Spleen (tissue), 11 donors: ENCODE data around the gene DPEP2. TPM values are rescaled to one million over a fixed set of nuclear protein-coding genes. Genes with fewer than 3 reads are reported as not detected.

Experiments
- DNase-seq: peaks from one replicate; pipeline ENCODE4 v3.0.0-alpha.2; 2020
- H3K27ac ChIP-seq, 8 donors: fragments of 200-600 bp; sonication (generic) in 7 of 8; 1 replicate in 4 of 8; 2 replicates in 4 of 8; pipeline versions ENCODE4 v1.5.0 to v1.8.0; 2016 to 2021; ENCODE audit warnings: inconsistent platforms in 4 of 8, mild to moderate bottlenecking in 4 of 8, moderate library complexity in 1 of 8
- H3K27me3 ChIP-seq, 7 donors: fragments of 200-600 bp; sonication (generic) in 6 of 7; replicated peaks in 1 of 7; 1 replicate in 4 of 7; 2 replicates in 3 of 7; pipeline versions ENCODE4 v1.5.0 to v1.8.0; 2016 to 2021; ENCODE audit warnings: inconsistent platforms in 3 of 7, mild to moderate bottlenecking in 1 of 7
- H3K36me3 ChIP-seq, 6 donors: fragments of 200-600 bp; sonication (generic) in 5 of 6; 1 replicate in 4 of 6; 2 replicates in 2 of 6; pipeline versions ENCODE4 v1.5.0 to v1.8.0; 2016 to 2021; ENCODE audit warnings: inconsistent platforms in 2 of 6
- H3K4me1 ChIP-seq, 6 donors: fragments of 200-600 bp; sonication (generic) in 5 of 6; 1 replicate in 3 of 6; 2 replicates in 3 of 6; pipeline versions ENCODE4 v1.5.0 to v1.8.0; 2016 to 2021; ENCODE audit warnings: inconsistent platforms in 3 of 6
- H3K4me3 ChIP-seq, 8 donors: fragments of 200-600 bp; sonication (generic) in 7 of 8; 1 replicate in 4 of 8; 2 replicates in 4 of 8; pipeline versions ENCODE4 v1.5.0 to v1.8.0; 2016 to 2021; ENCODE audit warnings: inconsistent platforms in 4 of 8, mild to moderate bottlenecking in 4 of 8, moderate library complexity in 2 of 8
- H3K9me3 ChIP-seq, 8 donors: fragments of 200-600 bp; sonication (generic) in 7 of 8; 1 replicate in 4 of 8; 2 replicates in 4 of 8; pipeline versions ENCODE4 v1.5.0 to v1.8.0; 2016 to 2021; ENCODE audit warnings: inconsistent platforms in 4 of 8
- POLR2A ChIP-seq, 3 donors: fragments of 450-650 bp; IDR thresholded peaks; one replicate each; pipeline ENCODE4 v1.5.1; 2017; ENCODE audit warnings: antibody characterized with exemption in 3 of 3, mild to moderate bottlenecking in 1 of 3
- POLR2AphosphoS5 ChIP-seq, 3 donors: sonication (generic); formaldehyde crosslinking; IDR thresholded peaks; one replicate each; pipeline ENCODE4 v1.5.1; 2017; ENCODE audit warnings: antibody characterized with exemption in 3 of 3
- WGBS, 5 donors: extraction: QIAGEN DNeasy Blood & Tissue Kit in 3 of 5; methylation state at CpG; one replicate each; pipeline versions ENCODE4 v1.1.5 to v1.1.7; 2013 to 2018; 5-methylcytosine and 5-hydroxymethylcytosine counted together
- intact Hi-C: fragments of 100-400 bp; cut with DNase I; formaldehyde crosslinking; loops from one replicate; pipeline ENCODE4 v1.15.0; 2023; ENCODE audit warnings: low total_unique reads
- polyA plus RNA-seq, 3 donors: library from polyadenylated mRNA; stranded (reverse); fragments of 200-250 nt; gene quantifications; one replicate each; pipeline ENCODE4 v1.2.1, GENCODE V29; 2013
- total RNA-seq, 7 donors: library from RNA; depleted of rRNA in 3 of 7; stranded (reverse); fragments of >200 nt in 3 of 7; fragmentation: NEBNext Ultra II Directional in 4 of 7; extraction: Animal tissue kit (Norgen Biotek cat#: 25700) in 4 of 7; gene quantifications; one replicate each; pipeline versions ENCODE4 v1.1.0 to v1.2.1, GENCODE V29; 2016 to 2021
- TF ChIP-seq, protein P1 (sequence below), 11 experiments: fragments of 200-600 bp in 7 of 11; fragments of 450-650 bp in 4 of 11; sonication (generic) in 4 of 11; IDR thresholded peaks in 8 of 11; conservative IDR thresholded peaks in 3 of 11; 1 replicate in 7 of 11; 2 replicates in 4 of 11; pipeline versions ENCODE4 v1.4.0 to v1.8.0; 2016 to 2021; ENCODE audit warnings: antibody characterized with exemption in 11 of 11, inconsistent platforms in 4 of 11, mild to moderate bottlenecking in 1 of 11
- donor health status: healthy with polysubstance abuse.
- donor health status: DM: no; HTN: no; CAD: no; lungs with moderate emphysema.
- donor health status: DM: no; HTN: no; CAD: no.
- donor health status: Bipolar disorder and iron deficiency.
- donor health status: healthy.
- donor health status: DM: no; HTN: no; CAD: no.
- donor health status: DM: yes; HTN: yes; CAD: no.

The DPEP2 gene
- total and polyA plus RNA-seq, 10 donors = 18.6 to 79.6 (median 29.3) TPM

DNA sequence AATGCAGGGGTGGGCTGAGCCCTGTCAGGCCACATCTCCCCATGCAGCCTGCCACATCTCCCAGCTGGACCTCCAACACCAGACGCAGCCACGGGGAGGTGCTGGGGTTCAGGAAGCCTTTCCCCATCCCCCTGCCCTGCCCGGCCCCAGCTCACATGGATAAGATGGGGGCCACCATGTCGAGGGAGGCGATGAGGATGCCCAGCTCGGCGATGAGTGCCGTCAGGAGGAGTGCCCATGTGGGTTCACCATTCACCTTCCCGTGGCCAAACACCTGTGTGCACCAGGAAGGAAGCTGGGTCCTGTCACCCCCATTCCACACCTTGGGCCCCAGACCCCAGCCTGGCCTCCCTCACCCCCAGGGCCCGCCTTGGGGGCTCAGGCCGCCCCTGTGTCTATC, 49.6 kb downstream of the DPEP2 start:
- whole genome bisulfite sequencing, 5 donors = 86 to 95% (median 92%) methylated on average over 11 of the region's 11 CpGs
- peak; percentile 61 for DNase-seq

DNA sequence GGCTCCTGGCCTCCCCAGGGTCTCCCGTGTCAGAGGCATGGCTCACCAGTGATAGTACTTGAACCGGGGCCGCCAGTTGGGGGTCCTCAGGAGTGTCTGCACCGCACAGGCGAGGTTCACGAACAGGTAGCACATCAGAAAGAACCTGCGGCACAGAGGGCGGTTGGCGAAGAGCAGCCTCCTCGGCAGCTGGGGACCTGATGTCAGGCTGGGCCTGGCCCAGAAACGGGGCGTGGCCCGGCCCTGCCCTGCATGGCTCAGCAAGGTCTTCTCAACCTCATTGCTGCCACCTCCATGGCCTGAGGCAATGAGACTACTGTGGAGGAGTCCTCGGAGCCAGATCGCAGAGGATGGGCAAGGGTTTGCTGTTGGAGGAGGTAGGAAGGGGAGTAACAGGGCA, 51.3 kb downstream of the DPEP2 start:
- TF ChIP-seq POLR2AphosphoS5 (IDR thresholded peaks at IDR 0.05) = peak in 1 of 3 donors; percentile 25
- TF ChIP-seq POLR2A (IDR thresholded peaks at IDR 0.05) = no peak
- WGBS, 5 donors = 92 to 98% (median 95%) methylated on average over 6 to 15 of the region's 15 CpGs
- Histone ChIP-seq H3K9me3 (no peaks in the 10 kb centered on the region), H3K4me1 (peaks cover 0 to 38% (median 10%) of the 10 kb centered on the region in 6 donors), H3K27me3 (no peaks in the 10 kb centered on the region), H3K4me3 (no peak overlapping the region), H3K27ac (no peak overlapping the region), H3K36me3 (peaks cover 0 to 100% (median 74%) of the 10 kb centered on the region in 6 donors)
- no peak for DNase-seq
- intact Hi-C loops = no loop called here

More for the DNA sequence above, 49.6 kb downstream of the DPEP2 start:
- intact Hi-C loops = no loop called here
- Histone ChIP-seq H3K4me3 (no peak overlapping the region), H3K9me3 (no peaks in the 10 kb centered on the region), H3K4me1 (peaks cover 0 to 26% (median 4%) of the 10 kb centered on the region in 6 donors), H3K36me3 (peaks cover 0 to 100% (median 83%) of the 10 kb centered on the region in 6 donors), H3K27ac (no peak overlapping the region), H3K27me3 (no peaks in the 10 kb centered on the region)
- TF ChIP-seq POLR2AphosphoS5 (IDR thresholded peaks at IDR 0.05) = peak in 2 of 3 donors; percentile 16 to 31
- TF ChIP-seq POLR2A (IDR thresholded peaks at IDR 0.05) = no peak
- TF ChIP-seq, protein P1, sequence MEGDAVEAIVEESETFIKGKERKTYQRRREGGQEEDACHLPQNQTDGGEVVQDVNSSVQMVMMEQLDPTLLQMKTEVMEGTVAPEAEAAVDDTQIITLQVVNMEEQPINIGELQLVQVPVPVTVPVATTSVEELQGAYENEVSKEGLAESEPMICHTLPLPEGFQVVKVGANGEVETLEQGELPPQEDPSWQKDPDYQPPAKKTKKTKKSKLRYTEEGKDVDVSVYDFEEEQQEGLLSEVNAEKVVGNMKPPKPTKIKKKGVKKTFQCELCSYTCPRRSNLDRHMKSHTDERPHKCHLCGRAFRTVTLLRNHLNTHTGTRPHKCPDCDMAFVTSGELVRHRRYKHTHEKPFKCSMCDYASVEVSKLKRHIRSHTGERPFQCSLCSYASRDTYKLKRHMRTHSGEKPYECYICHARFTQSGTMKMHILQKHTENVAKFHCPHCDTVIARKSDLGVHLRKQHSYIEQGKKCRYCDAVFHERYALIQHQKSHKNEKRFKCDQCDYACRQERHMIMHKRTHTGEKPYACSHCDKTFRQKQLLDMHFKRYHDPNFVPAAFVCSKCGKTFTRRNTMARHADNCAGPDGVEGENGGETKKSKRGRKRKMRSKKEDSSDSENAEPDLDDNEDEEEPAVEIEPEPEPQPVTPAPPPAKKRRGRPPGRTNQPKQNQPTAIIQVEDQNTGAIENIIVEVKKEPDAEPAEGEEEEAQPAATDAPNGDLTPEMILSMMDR (IDR thresholded peaks at IDR 0.05 in 8 of 11, conservative IDR thresholded peaks at IDR 0.05 in 3 of 11) = no peak

DNA sequence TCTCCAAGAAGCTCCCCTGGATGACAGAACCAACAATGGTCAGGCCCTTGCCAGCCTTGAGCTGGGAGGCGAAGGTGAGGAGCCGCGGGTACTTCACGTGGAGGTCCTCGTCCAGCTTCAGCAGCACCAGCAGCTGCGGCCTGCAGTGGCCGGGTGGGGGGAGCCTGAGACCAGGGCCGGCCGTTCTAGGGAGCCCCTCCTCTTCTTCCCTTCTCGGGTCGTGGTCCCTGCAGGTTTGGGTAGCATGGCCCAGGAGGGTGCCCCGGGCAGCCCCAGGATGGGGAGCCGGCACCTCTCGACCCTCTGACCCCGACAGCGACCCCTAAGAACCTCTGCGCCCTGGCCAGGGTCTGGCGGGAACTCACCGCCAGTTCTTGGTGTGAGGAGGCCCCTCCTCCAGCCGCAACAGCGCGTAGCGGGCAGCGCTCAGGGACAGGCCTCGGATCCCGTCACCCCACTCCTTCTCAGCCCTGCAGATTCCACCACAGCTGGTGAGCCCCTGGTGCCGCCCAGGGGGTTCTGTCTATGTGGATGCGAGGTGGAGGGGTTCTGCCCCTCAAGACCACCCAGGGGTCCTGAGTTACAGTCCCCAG, 52.2 kb downstream of the DPEP2 start:
- no peak overlapping the region for H3K4me3 ChIP-seq
- DNase-seq = no peak
- intact Hi-C loops = no loop called here
- TF ChIP-seq POLR2A (IDR thresholded peaks at IDR 0.05) (no peak), POLR2AphosphoS5 (IDR thresholded peaks at IDR 0.05) (peak in 1 of 3 donors; percentile 6)
- TF ChIP-seq, protein P1 (IDR thresholded peaks at IDR 0.05 in 8 of 11, conservative IDR thresholded peaks at IDR 0.05 in 3 of 11) = no peak
- H3K4me1 ChIP-seq = peaks cover 0 to 45% (median 10%) of the 10 kb centered on the region in 6 donors
- H3K27me3 ChIP-seq = no peaks in the 10 kb centered on the region
- H3K9me3 ChIP-seq = no peaks in the 10 kb centered on the region
- 88 to 100% (median 94%) methylated on average over 3 to 28 of the region's 28 CpGs for WGBS, 5 donors
- H3K36me3 ChIP-seq = peaks cover 0 to 100% (median 72%) of the 10 kb centered on the region in 6 donors
- peak overlapping the region in 2 of 8 donors; percentile 11 to 27 for H3K27ac ChIP-seq

DNA sequence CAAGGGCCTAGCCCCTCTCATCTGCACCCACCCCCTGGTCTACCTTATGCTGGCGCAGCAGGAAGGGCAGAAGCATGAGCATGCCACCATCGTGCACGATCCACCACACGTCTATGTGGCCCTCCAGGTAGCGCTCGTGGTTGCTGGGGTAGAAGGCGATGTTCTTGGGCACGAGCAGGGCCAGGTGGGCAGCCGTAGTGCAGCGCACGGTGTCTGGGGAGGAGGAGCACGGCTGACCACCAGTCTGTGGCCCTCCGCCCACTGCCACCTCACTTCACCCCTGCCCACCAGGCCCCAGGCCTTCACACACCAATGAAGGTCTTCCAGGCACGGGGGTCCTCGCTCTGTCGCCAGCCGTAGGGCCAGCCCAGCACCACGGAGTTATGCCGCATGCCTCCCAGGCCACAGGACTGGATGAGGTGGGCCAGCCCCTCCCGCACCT, 53.1 kb downstream of the DPEP2 start:
- TF ChIP-seq POLR2A (IDR thresholded peaks at IDR 0.05) = no peak
- TF ChIP-seq POLR2AphosphoS5 (IDR thresholded peaks at IDR 0.05) = peak in 1 of 3 donors; percentile 50
- H3K27me3 ChIP-seq = no peaks in the 10 kb centered on the region
- 94 to 98% (median 95%) methylated on average over 8 to 20 of the region's 20 CpGs for WGBS, 5 donors
- no peak overlapping the region for H3K4me3 ChIP-seq
- H3K9me3 ChIP-seq = no peaks in the 10 kb centered on the region
- intact Hi-C loops = no loop called here
- peaks cover 0 to 100% (median 64%) of the 10 kb centered on the region in 6 donors for H3K36me3 ChIP-seq
- peak overlapping the region in 1 of 8 donors; percentile 27 for H3K27ac ChIP-seq
- peaks cover 0 to 52% (median 11%) of the 10 kb centered on the region in 6 donors for H3K4me1 ChIP-seq
- no peak for DNase-seq

DNA sequence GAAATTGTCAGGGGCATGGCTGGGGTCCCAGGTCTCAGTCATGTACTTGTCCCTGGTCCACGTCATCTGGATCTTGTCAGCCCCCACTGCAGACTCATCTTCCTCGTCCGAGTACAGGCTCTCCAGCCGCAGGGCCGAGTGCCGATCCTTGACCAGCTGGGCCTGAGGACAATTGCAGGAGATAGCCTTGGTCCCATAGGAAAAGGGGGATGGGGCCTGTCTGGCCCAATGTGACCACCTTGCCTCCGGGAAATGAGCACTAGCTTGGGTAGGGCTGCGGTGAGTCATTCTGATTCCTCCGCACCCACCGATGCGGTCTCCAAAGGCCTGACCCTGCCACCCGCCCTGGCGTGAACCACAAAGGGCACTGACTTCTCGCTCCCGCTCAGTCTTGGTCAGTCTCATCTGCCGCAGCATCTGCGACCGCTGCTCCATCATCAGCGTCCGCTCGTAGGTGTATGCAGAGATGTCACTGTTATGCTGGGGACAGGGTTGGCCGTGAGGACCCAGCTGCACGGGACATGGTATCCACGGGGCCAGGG, 53.8 kb downstream of the DPEP2 start:
- H3K36me3 ChIP-seq = peaks cover 0 to 99% (median 57%) of the 10 kb centered on the region in 6 donors
- no peak for DNase-seq
- peaks cover 0 to 53% (median 14%) of the 10 kb centered on the region in 6 donors for H3K4me1 ChIP-seq
- H3K9me3 ChIP-seq = no peaks in the 10 kb centered on the region
- H3K4me3 ChIP-seq = no peak overlapping the region
- TF ChIP-seq, protein P1 (IDR thresholded peaks at IDR 0.05 in 8 of 11, conservative IDR thresholded peaks at IDR 0.05 in 3 of 11) = no peak
- TF ChIP-seq POLR2A (IDR thresholded peaks at IDR 0.05) (no peak), POLR2AphosphoS5 (IDR thresholded peaks at IDR 0.05) (peak in 2 of 3 donors; percentile 36 to 46)
- intact Hi-C loops = no loop called here
- H3K27me3 ChIP-seq = no peaks in the 10 kb centered on the region
- peak overlapping the region in 3 of 8 donors; percentile 8 to 55 (median 27) for H3K27ac ChIP-seq
- 83 to 91% (median 87%) methylated on average over 21 to 24 of the region's 24 CpGs for WGBS, 5 donors
